Midbrain (tissue), 1 donor: ENCODE measurements around the gene CPLX1.
"Not testable (repeated sequence)": the region's sequence is repeated elsewhere in the genome, so short reads cannot be mapped to it uniquely, and the experiment has no call there.

ENCODE experiments used
- DNase-seq: peaks from one replicate; lab custom pipeline; 2025; lab: John Stamatoyannopoulos, UW

CPLX1 gene

GRCh38 chr4:819401-820229 lies 6.3 kb downstream of the CPLX1 start:
- DNase-seq = no peak

- no peak for DNase-seq
Measured at GRCh38 chr4:818106-818921, 7.6 kb downstream of the CPLX1 start.

- DNase-seq = no peak
Measured at GRCh38 chr4:815464-816146, 10.3 kb downstream of the CPLX1 start.

- DNase-seq = no peak
Measured at GRCh38 chr4:814312-814850, 11.5 kb downstream of the CPLX1 start.

GRCh38 chr4:813900-814299 lies 12.0 kb downstream of the CPLX1 start:
- DNase-seq = no peak

- DNase-seq = no peak
Measured at GRCh38 chr4:808860-809570, 16.9 kb downstream of the CPLX1 start.

GRCh38 chr4:807792-808191 lies 18.1 kb downstream of the CPLX1 start:
- no peak for DNase-seq

- not testable (repeated sequence) for DNase-seq
Measured at GRCh38 chr4:806979-807378, 18.9 kb downstream of the CPLX1 start.

- no peak for DNase-seq
Measured at GRCh38 chr4:804804-805203, 21.1 kb downstream of the CPLX1 start.

GRCh38 chr4:803884-804283 lies 22.0 kb downstream of the CPLX1 start:
- no peak for DNase-seq

- DNase-seq = no peak
Measured at GRCh38 chr4:801436-802124, 24.3 kb downstream of the CPLX1 start.

GRCh38 chr4:797066-797465 lies 28.9 kb downstream of the CPLX1 start:
- no peak for DNase-seq

GRCh38 chr4:796206-796605 lies 29.7 kb downstream of the CPLX1 start:
- no peak for DNase-seq

GRCh38 chr4:795726-796119 lies 30.2 kb downstream of the CPLX1 start:
- no peak for DNase-seq

- no peak for DNase-seq
Measured at GRCh38 chr4:794900-795725, 30.8 kb downstream of the CPLX1 start.

- DNase-seq = no peak
Measured at GRCh38 chr4:793941-794621, 31.8 kb downstream of the CPLX1 start.

GRCh38 chr4:793093-793861 lies 32.7 kb downstream of the CPLX1 start:
- no peak for DNase-seq

- no peak for DNase-seq
Measured at GRCh38 chr4:792626-793092, 33.3 kb downstream of the CPLX1 start.
